GM10248 (cell line): ENCODE results near the gene H6PD.

Experiments used
- CTCF ChIA-PET: fragments of 300-600 bp; sonication (Branson Sonifier 250); formaldehyde crosslinking; extraction: SDS; loops from one replicate; lab custom pipeline; 2021; ENCODE audit warnings: antibody characterized with exemption; lab: Yijun Ruan, JAX
- POLR2A ChIA-PET: fragments of 350-650 bp; sonication (Branson Sonifier 250); formaldehyde crosslinking; extraction: SDS; loops from one replicate; lab custom pipeline; 2020; ENCODE audit warnings: antibody characterized with exemption; lab: Yijun Ruan, JAX
- DNase-seq: peaks from one replicate; pipeline ENCODE4 v3.0.0; 2012; ENCODE audit errors: extremely low spot score
- TF ChIP-seq, protein P1 (sequence below): IDR thresholded peaks from 2 replicates; pipeline ENCODE4 v1.5.1; 2012; ENCODE audit warnings: mild to moderate bottlenecking, low read depth; ENCODE audit errors: extremely low read depth, missing control alignments, control extremely low read depth

H6PD gene

GRCh38 chr1:9258629-9259028 is 24.1 kb downstream of the H6PD start:
- CTCF ChIA-PET = interaction anchor here (1.2 to 2.6 kb wide), 2 partner anchors 9 to 253 kb away, joined by 4 to 7 read pairs; no protein-coding TSS in a partner anchor
- DNase-seq = no peak
- POLR2A ChIA-PET = no interaction called here
- TF ChIP-seq, protein P1, sequence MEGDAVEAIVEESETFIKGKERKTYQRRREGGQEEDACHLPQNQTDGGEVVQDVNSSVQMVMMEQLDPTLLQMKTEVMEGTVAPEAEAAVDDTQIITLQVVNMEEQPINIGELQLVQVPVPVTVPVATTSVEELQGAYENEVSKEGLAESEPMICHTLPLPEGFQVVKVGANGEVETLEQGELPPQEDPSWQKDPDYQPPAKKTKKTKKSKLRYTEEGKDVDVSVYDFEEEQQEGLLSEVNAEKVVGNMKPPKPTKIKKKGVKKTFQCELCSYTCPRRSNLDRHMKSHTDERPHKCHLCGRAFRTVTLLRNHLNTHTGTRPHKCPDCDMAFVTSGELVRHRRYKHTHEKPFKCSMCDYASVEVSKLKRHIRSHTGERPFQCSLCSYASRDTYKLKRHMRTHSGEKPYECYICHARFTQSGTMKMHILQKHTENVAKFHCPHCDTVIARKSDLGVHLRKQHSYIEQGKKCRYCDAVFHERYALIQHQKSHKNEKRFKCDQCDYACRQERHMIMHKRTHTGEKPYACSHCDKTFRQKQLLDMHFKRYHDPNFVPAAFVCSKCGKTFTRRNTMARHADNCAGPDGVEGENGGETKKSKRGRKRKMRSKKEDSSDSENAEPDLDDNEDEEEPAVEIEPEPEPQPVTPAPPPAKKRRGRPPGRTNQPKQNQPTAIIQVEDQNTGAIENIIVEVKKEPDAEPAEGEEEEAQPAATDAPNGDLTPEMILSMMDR = no peak

DNA sequence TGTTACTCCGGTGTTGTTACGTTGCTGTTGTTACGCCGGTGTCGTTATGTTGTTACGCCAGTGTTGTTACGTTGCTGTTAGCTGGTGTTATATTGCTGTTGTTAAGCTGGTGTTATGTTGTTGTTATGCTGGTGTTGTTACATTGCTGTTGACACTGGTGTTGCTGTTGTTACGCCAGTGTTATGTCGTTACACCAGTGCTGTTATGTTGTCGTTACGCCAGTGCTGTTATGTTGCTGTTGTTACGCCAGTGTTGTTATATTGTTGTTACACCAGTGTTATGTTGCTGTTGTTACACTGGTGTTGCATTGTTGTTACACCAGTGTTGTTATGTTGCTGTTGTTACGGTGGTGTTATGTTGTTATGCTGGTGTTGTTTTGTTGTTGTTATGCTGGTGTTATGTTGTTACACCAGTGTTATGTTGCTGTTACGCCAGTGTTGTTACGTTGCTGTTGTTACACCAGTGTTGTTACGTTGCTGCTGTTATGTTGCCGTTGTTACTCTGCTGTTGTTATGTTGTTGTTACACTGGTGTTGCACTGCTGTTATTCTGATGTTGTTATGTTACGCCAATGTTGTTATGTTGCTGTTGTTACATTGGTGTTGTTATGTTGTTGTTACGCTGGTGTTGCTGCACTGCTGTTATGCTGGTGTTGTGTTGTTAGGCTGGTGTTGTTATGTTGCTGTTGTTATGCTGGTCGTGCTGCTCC is 25.6 kb downstream of the H6PD start:
- TF ChIP-seq, protein P1 = no peak
- CTCF ChIA-PET = no interaction called here
- POLR2A ChIA-PET = no interaction called here
- DNase-seq = no peak

- POLR2A ChIA-PET = no interaction called here
Measured at GRCh38 chr1:9261496-9261895, 26.9 kb downstream of the H6PD start.

DNA sequence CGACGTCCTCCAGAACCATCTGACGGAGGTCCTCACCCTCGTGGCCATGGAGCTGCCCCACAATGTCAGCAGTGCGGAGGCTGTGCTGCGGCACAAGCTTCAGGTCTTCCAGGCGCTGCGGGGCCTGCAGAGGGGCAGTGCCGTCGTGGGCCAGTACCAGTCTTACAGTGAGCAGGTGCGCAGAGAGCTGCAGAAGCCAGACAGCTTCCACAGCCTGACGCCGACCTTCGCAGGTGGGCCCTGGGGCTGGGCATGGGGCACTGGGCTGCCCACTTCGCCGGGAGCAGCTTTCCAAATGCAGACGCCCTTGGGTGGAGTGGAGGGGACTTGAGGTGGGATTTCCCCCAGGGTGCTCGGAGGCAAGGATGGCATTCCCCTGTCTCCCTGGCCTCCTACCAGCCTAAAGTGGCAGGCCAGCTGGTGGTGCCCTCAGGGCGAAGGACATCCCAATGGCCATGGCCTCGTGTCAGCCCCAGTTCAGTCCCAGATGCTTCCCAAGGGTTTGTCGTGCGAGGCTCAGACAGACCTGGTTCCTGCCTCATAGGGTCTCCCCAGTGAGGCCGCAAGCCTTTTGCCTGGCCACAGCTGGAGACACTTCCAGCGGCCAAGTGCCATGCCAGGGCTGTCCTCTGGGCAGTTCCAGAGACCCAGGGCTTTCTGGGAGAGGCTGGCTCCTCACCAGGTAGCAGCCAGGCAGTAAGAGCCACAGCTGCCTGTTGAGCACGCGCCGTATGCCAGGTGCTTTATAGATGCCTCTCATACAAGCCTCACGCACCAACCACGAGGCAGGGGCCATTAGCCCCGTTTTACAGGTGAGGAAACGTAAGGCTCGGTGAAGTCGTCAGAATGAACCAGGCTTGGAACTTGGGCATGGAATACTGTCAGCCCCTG is 27.8 kb downstream of the H6PD start:
- TF ChIP-seq, protein P1 = no peak
- DNase-seq = no peak
- POLR2A ChIA-PET = no interaction called here
- CTCF ChIA-PET = interaction anchor here (1.0 to 1.5 kb wide), 2 partner anchors 10 to 229 kb away, joined by 3 to 4 read pairs; no protein-coding TSS in a partner anchor

More at GRCh38 chr1:9261496-9261895, 26.9 kb downstream of the H6PD start:
- CTCF ChIA-PET = interaction anchor here (1.0 to 1.5 kb wide), 2 partner anchors 10 to 230 kb away, joined by 3 to 4 read pairs; no protein-coding TSS in a partner anchor
- TF ChIP-seq, protein P1 = no peak
- no peak for DNase-seq

DNA sequence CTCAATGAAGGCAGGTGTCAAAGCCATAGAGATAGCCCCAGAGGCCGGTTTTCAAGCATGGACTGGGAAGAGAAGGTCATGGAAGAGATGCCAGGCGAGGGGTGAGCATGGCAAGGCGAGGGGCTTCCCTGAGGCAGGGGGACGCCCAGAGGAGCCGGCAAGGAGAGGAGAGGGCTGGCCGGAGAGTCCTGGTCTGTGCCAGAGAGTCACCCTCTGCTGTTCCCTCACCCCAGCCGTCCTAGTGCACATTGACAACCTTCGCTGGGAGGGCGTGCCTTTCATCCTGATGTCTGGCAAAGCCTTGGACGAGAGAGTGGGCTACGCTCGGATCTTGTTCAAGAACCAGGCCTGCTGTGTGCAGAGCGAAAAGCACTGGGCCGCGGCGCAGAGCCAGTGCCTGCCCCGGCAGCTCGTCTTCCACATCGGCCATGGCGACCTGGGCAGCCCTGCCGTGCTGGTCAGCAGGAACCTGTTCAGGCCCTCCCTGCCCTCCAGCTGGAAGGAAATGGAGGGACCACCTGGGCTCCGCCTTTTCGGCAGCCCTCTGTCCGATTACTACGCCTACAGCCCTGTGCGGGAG is 28.8 kb downstream of the H6PD start:
- TF ChIP-seq, protein P1 = no peak
- ChIA-PET POLR2A (no interaction called here), CTCF (no interaction called here)
- no peak for DNase-seq
